ENCODE data around the gene CFTR.

The CFTR gene

DNA sequence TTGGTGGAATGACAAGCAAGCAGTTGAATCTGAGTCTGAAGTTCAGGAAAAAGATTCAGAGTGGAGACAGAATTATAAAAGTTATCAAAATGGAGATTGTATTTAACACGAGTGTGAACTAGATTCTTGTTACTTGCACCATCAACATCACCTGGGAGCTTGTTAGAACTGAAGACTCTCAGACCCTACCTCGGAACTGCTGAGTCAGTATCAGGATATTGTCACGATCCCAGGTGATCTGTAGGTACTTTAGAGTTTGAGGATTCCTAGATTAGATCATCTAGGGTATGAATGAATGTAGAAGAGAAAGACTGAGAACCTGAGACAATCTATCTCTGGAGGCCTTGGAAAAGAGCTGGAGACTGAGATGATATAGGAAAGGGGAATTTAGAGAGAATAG lies 199.3 kb downstream of the CFTR start:
- no peak overlapping the region for H3K4me3 ChIP-seq (ENCODE audit: low read length)
- TF ChIP-seq CTCF (IDR thresholded peaks at IDR 0.05; ENCODE audit: low read depth, low read length) (no peak), EZH2phosphoT487 (IDR thresholded peaks at IDR 0.05; ENCODE audit: low read depth) (no peak)
- no peak overlapping the region for H2AFZ ChIP-seq (ENCODE audit: low read depth, low read length)
- H3K4me1 ChIP-seq (ENCODE audit: low read length): no peaks in the 10 kb centered on the region
- no peak overlapping the region for H3K4me2 ChIP-seq (ENCODE audit: low read length)
- H3K9ac ChIP-seq (ENCODE audit: low read length): no peak overlapping the region
- no peaks in the 10 kb centered on the region for H4K20me1 ChIP-seq (ENCODE audit: insufficient read depth, low read length)
- no peaks in the 10 kb centered on the region for H3K36me3 ChIP-seq (replicated peaks; ENCODE audit: low read depth, low read length)
- H3K27me3 ChIP-seq (ENCODE audit: low read depth, low read length): no peaks in the 10 kb centered on the region; the same call in 1 of the 2 replicates
- no peak overlapping the region for H3K27ac ChIP-seq (ENCODE audit: low read length)
- no peaks in the 10 kb centered on the region for H3K79me2 ChIP-seq (ENCODE audit: low read length)
- no peaks in the 10 kb centered on the region for H3K9me3 ChIP-seq (ENCODE audit: insufficient read depth, low read length)

- no peaks in the 10 kb centered on the region for H3K79me2 ChIP-seq (ENCODE audit: low read length)
- no peak overlapping the region for H3K27ac ChIP-seq (ENCODE audit: low read length)
- H3K36me3 ChIP-seq (replicated peaks; ENCODE audit: low read depth, low read length): no peaks in the 10 kb centered on the region
- H3K4me1 ChIP-seq (ENCODE audit: low read length): no peaks in the 10 kb centered on the region
- no peak overlapping the region for H3K9ac ChIP-seq (ENCODE audit: low read length)
- H2AFZ ChIP-seq (ENCODE audit: low read depth, low read length): no peak overlapping the region
- H3K27me3 ChIP-seq (ENCODE audit: low read depth, low read length): no peaks in the 10 kb centered on the region; the same call in 1 of the 2 replicates
- H3K4me3 ChIP-seq (ENCODE audit: low read length): no peak overlapping the region
- no peaks in the 10 kb centered on the region for H3K9me3 ChIP-seq (ENCODE audit: insufficient read depth, low read length)
- no peaks in the 10 kb centered on the region for H4K20me1 ChIP-seq (ENCODE audit: insufficient read depth, low read length)
- H3K4me2 ChIP-seq (ENCODE audit: low read length): no peak overlapping the region
- TF ChIP-seq CTCF (IDR thresholded peaks at IDR 0.05; ENCODE audit: low read depth, low read length): no peak
- no peak for TF ChIP-seq EZH2phosphoT487 (IDR thresholded peaks at IDR 0.05; ENCODE audit: low read depth)
These were observed 203.0 kb downstream of the CFTR start for GRCh38 chr7:117682681-117683385.

DNA sequence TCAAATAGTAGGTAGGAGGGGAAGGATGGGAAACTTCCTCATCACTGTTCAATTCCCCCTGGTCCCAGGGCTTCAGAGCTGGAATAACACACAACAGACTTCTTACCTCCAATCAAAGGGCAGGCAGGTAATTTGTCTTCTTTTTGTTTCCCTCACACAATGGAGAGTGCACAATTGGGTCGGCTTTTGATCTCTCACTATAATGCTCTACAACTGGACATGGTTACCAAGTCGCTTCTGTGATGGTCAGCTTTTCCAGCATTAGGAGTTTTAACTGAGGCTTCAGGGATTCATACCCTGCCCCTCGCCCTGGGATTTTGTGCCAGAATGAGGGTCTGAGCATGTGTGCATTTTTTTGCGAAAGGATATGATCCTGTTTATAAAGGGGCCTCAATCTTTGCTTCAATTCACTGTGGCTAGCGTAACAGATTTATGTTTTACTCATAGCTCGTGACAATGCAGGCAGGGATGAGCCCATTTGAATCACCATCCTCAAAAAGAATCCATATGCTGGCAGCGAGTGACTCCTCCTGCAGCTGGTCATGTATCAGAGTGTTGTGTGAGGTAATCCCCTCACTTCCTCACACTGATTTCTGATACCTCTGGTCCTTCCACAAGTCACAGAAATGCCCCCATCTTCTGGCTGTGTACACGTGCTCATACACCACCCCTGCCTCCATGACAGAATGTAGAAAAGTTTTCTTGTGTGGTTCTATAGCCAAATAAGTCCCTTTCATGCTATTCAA lies 203.8 kb downstream of the CFTR start:
- Histone ChIP-seq H3K4me3 (ENCODE audit: low read length) (no peak overlapping the region), H3K27me3 (ENCODE audit: low read depth, low read length) (no peaks in the 10 kb centered on the region; the same call in 1 of the 2 replicates), H3K4me2 (ENCODE audit: low read length) (no peak overlapping the region)

More for the DNA sequence above, 203.8 kb downstream of the CFTR start:
- Histone ChIP-seq H3K4me1 (ENCODE audit: low read length) (no peaks in the 10 kb centered on the region), H2AFZ (ENCODE audit: low read depth, low read length) (no peak overlapping the region), H3K9me3 (ENCODE audit: insufficient read depth, low read length) (no peaks in the 10 kb centered on the region), H3K9ac (ENCODE audit: low read length) (no peak overlapping the region), H3K27ac (ENCODE audit: low read length) (no peak overlapping the region), H4K20me1 (ENCODE audit: insufficient read depth, low read length) (no peaks in the 10 kb centered on the region), H3K79me2 (ENCODE audit: low read length) (no peaks in the 10 kb centered on the region), H3K36me3 (replicated peaks; ENCODE audit: low read depth, low read length) (no peaks in the 10 kb centered on the region)
- no peak for TF ChIP-seq CTCF (IDR thresholded peaks at IDR 0.05; ENCODE audit: low read depth, low read length)
- TF ChIP-seq EZH2phosphoT487 (IDR thresholded peaks at IDR 0.05; ENCODE audit: low read depth): no peak

All from OCI-LY3 (cell line).